Measurements from ENCODE around the gene U2AF2.
"Not testable (repeated sequence)": the region's sequence is repeated elsewhere in the genome, so short reads cannot be mapped to it uniquely, and the experiment has no call there.

U2AF2 gene

DNA sequence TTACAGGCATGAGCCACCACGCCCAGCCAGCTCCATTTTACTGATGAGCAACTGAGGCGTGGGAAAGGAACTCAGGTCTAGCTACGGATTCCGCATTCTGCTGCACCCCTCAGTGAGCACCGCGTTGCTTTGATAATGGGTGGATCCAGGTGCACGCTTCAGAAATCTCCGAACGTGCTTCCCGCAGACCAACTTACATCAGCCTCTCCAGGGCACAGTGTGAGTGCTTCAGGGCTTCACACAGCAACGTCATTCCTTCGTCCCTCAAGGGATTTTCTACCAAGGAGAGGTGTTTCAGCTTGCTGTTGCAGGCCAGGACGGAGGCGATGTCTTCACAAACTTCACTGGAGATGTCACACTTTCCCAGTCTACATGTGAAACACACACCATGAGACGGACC is 61.7 kb downstream of the U2AF2 start:
- peaks cover 40 to 51% of the 10 kb centered on the region in 2 donors for H3K27me3 Mint-ChIP-seq
- no peak overlapping the region for H3K27ac Mint-ChIP-seq
- H3K4me3 Mint-ChIP-seq: no peak overlapping the region
- no peak for ATAC-seq (replicated peaks)
- DNase-seq: no peak
- peaks cover 2 to 4% of the 10 kb centered on the region in 2 donors for H3K4me1 Mint-ChIP-seq
- peaks cover 3% of the 10 kb centered on the region in 2 donors for H3K36me3 Mint-ChIP-seq
- peaks cover 10 to 17% of the 10 kb centered on the region in 2 donors for H3K9me3 Mint-ChIP-seq

DNA sequence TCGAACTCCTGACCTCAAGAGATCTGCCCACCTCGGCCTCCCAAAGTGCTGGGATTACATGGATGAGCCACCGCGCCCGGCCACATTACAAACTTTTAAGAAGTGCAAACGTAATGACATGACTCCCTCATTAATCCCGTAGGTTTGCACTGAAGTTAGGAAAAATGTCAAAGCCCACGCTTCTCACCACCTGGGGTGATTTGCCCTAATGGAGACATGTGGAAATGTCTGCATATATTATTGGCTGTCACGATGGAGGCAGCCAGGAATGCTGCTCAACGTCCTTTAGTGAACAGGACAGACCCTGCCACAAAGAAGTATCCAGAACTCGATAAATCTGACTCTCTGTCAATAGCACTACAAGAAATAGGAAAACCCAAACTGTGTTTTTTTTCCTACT is 62.4 kb downstream of the U2AF2 start:
- Mint-ChIP-seq H3K27me3 (peaks cover 41 to 58% of the 10 kb centered on the region in 2 donors), H3K9me3 (peaks cover 16 to 25% of the 10 kb centered on the region in 2 donors), H3K27ac (no peak overlapping the region), H3K4me3 (no peak overlapping the region), H3K4me1 (peaks cover 2 to 4% of the 10 kb centered on the region in 2 donors), H3K36me3 (peaks cover 3 to 7% of the 10 kb centered on the region in 2 donors)
- ATAC-seq (replicated peaks): no peak
- DNase-seq: no peak

DNA sequence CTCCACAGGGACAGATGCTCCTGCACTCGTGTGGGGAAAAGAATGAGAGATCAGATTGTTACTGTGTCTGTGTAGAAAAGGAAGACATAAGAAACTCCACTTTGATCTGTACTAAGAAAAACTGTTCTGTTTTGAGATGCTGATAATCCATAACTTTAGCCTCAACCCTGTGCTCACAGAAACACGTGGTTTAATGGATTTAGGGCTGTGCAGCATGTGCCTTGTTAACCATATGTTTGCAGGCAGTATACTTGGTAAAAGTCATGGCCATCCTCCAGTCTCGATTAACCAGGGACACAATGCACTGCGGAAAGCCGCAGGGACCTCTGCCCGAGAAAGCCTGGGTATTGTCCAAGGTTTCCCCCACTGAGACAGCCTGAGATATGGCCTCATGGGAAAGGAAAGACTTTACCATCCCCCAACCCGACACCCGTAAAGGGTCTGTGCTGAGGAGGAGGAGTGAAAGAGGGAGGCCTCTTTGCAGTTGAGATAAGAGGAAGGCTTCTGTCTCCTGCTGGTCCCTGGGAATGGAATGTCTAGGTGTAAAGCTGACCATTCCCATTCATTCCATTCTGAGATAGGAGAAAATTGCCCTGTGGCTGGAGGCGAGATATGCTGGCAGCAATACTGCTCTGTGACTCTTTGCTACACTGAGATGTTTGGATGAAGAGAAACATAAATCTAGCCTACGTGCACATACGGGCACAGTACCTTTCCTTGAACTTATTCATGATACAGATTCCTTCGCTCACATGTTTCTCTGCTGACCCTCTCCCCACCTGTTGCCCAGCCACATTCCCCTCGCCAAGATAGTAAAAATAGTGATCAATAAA is 63.3 kb downstream of the U2AF2 start:
- not testable (repeated sequence) for H3K36me3 Mint-ChIP-seq; ATAC-seq (replicated peaks); H3K27ac Mint-ChIP-seq; H3K4me1 Mint-ChIP-seq; DNase-seq; H3K4me3 Mint-ChIP-seq
- Mint-ChIP-seq H3K9me3 (peaks cover 19 to 24% of the 10 kb centered on the region in 2 donors), H3K27me3 (peaks cover 43 to 63% of the 10 kb centered on the region in 2 donors)

DNA sequence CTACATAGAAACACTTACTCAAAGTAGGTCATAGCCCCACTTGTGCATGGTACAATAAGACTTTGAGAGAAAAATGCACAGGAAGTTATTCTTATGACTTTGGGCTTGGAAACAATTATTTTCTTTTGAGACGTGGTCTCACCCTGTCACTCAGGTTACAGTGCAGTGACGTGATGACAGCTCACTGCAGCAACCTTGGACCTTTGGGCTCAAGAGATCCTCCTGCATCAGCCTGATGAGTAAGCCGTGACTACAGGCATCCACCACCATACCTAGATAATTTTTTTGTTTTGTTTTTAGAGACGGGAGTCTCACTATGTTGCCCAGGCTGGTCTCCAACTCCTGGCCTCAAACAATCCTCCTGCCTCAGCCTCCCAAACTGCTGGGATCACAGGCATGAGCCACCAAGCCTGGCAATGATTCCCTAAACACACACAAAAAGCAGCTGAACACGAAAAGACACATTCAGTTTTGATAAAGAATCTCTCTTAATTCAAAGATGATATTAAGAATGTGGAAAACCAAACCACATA is 65.4 kb downstream of the U2AF2 start:
- ATAC-seq (replicated peaks): no peak
- no peaks in the 10 kb centered on the region for H3K4me1 Mint-ChIP-seq
- H3K27ac Mint-ChIP-seq: no peak overlapping the region
- peaks cover 3 to 7% of the 10 kb centered on the region in 2 donors for H3K36me3 Mint-ChIP-seq
- H3K9me3 Mint-ChIP-seq: peaks cover 17 to 22% of the 10 kb centered on the region in 2 donors
- DNase-seq: no peak
- peaks cover 45 to 58% of the 10 kb centered on the region in 2 donors for H3K27me3 Mint-ChIP-seq
- H3K4me3 Mint-ChIP-seq: no peak overlapping the region

DNA sequence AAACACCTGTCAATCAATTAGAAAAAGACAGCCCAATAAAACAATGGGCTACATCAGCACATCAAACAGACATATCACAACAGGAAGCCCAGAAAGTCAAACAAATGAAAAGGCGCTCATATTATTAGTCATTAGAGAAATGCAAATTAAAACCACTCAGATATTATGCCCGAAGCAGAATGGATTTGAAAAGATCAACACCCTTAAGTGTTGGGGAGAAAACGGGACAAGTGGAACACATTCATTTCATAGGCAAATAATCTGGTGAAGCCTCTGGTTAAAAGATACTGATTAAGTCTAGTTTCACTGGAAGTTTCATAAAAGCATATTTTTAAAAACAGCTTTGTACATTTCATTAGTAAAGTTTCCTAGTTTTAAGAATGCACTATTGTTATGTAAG is 66.0 kb downstream of the U2AF2 start:
- peaks cover 17 to 22% of the 10 kb centered on the region in 2 donors for H3K9me3 Mint-ChIP-seq
- ATAC-seq (replicated peaks): no peak
- H3K27me3 Mint-ChIP-seq: peaks cover 48 to 64% of the 10 kb centered on the region in 2 donors
- H3K4me1 Mint-ChIP-seq: no peaks in the 10 kb centered on the region
- no peak overlapping the region for H3K4me3 Mint-ChIP-seq
- H3K36me3 Mint-ChIP-seq: peaks cover 3 to 7% of the 10 kb centered on the region in 2 donors
- no peak overlapping the region for H3K27ac Mint-ChIP-seq
- DNase-seq: no peak

DNA sequence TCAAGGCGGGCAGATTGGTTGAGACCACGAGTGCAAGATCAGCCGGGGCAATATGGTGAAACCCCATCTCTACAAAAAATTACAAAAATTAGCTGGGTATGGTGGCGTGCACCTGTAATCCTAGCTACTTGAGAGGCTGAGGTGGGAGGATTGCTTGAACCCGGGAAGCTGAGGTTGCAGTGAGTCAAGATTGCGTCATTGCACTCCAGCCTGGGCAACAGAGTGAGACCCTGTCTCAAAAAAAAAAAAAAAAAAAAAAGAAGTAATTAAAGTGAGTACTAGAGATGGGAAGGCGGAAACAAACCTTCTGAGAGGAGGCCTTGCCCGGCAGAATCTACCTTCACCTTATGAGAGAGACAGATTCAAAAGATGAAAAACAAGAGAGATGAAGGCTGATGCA is 68.7 kb downstream of the U2AF2 start:
- no peak overlapping the region for H3K4me3 Mint-ChIP-seq
- peaks cover 37 to 41% of the 10 kb centered on the region in 2 donors for H3K27me3 Mint-ChIP-seq
- no peak for DNase-seq
- peaks cover 17 to 22% of the 10 kb centered on the region in 2 donors for H3K9me3 Mint-ChIP-seq
- no peak for ATAC-seq (replicated peaks)
- H3K4me1 Mint-ChIP-seq: no peaks in the 10 kb centered on the region
- H3K36me3 Mint-ChIP-seq: peaks cover 3 to 7% of the 10 kb centered on the region in 2 donors
- H3K27ac Mint-ChIP-seq: no peak overlapping the region

Data from stimulated activated naive B cell treated with anti-CD40 and anti-IgM and Interleukin-4, amounts not matched to agents 10 μg/mL and 1 μg/mL and 100 μg/mL, for 72 hours (primary cell).